ENCODE results near the gene ZNF454.

The ZNF454 gene

DNA sequence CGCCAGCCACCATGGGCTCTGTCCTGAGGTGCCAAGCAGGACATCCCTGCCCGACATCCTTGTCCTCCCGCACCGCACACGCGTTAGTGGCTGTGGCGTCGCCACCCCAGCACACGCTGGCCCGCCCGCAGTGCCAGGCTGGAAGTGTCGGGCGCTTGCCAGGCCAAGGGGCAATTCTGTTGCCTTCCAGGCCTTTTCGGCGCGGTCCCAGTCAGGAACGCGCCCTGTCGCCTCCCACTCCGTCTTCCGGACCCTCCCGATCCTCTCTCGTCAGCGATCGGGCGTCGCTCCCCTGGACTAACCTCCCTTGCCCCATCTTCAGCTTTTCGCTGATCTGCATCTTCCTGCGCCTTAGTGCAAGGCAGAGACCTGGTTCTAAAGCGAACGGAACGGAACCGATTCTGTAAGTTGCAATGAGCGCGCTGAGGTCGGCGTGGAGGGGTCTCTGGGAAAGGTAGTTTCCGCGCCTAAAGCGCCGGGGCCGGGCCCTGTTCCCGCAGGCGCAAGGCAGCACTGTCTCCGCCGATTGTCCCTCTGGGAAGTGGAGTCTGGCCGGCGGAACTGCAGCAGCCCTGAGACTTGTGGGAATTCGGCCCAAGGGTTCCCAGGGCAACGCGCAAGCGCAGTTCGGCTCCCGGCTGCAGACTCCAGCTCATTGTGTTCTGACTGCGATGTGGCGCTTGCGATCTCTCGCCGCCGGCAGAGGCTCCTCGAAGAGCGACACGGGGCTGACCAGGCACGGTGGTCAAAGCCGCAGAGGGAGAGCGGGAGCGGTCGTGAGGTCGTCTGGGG, at the start of gene ZNF454:
TSS of gene ZNF454 (plus strand) at position 630 of the 792 bp plus-strand sequence. CDS start 1,594 bp downstream, outside the sequence.
- DNase-seq: no peak

DNA sequence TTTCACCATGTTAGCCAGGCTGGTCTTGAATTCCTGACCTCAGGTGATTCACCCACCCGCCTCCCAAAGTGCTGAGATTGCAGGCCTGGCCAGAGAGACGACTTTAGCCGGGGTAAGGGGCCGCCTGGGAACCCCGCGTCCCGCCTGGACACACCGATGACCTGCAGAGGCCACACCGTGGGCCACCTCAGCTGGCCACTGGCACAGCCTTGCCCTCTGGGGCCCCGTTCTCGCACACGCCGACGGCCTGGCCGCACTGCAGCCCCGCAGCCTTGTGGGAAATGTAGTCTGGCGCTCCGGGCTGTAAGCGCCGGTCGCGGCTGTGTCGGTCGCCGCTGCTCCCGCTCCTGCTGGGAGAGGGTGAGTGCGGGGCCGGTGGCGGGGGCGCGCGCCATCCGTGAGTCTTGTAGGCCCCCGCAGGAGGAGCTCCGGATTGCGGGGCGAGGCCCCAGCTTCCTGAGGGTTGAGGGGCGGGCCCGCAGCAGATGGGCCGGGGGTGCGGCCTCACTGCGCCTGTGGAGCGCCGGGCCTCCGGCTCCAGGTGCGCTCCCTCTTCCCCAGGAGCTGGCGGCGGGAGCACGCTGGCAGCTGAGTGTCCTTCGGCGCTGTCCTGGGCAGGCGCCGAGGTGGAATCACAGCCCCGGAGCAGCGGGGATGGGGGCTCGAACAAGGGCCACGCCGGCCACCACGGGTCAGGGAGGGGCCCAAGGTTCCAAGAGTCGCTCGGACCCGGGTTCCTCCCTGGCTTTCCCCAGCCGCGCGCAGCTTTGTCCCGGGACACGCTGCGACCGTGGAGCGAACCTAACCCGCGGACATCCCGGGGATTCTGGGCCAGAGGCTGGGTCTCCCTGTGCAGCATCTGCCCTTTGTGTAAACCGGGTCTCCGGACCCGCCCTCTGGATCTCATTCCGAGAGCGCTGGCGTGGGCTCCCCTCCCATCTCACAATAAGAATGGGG, 45.1 kb upstream of the ZNF454 start, which contains the start of gene ZFP2:
TSS of gene ZFP2 (plus strand) at position 299 of the 957 bp plus-strand sequence. CDS start 35,401 bp downstream, outside the sequence.
- peak; percentile 25 for DNase-seq

DNA sequence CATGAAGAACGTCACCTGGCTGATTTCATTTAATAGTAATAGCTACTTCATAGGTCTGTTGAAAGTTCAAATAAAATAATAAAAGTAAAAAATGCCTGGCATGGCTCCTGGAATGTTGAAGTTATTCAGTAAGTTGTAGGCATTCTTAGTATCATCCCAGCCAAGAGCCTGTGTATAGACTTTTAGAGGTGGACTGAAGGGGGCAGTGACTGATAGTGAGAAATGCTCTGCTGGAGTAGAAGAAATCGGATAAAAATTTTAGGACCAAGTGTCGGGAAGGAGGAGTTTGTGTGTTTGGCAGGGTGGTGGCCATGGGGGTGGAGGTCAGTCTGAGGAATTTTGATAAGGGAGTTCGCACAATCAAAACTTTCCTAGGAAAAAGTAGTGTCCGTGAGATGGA, 41.7 kb upstream of the ZNF454 start:
- no peak for DNase-seq

DNA sequence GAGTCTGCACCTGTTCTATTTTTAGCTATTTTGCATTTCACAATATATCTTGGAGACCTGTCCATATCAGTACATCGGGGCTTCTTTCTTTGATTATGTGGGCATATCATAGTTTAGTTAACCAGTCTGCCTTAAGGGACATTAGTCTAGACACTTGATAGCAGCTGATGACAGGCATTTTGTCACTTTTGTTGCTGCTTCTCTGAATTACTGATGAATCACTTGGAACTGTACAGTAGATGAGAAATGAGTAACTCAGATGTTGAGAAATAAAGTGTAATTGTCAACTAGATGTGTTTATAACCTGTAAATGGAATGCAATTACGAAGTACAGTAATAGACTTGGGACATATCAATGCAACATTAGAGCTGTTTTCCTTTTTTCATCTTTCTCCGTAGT, 38.1 kb upstream of the ZNF454 start:
- no peak for DNase-seq

DNA sequence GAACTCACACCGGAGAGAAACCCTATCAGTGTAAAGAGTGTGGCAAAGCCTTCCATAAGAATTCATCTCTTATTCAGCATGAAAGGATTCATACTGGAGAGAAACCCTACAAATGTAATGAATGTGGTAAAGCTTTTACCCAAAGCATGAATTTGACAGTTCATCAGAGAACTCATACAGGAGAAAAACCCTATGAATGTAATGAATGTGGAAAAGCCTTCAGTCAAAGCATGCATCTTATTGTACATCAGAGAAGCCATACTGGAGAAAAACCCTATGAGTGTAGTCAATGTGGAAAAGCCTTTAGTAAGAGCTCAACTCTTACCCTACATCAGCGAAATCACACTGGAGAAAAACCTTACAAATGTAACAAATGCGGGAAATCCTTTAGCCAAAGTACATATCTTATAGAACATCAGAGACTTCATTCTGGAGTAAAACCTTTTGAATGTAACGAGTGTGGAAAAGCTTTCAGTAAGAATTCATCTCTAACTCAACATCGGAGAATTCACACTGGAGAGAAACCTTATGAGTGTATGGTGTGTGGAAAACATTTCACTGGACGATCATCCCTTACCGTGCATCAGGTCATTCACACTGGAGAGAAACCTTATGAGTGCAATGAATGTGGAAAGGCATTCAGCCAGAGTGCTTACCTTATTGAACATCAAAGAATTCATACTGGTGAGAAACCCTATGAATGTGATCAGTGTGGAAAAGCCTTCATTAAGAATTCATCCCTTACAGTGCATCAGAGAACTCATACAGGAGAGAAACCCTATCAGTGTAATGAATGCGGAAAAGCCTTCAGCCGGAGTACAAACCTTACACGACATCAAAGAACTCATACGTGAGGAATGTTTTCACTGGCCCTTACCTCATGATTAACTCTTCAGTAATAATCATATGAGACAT, 8.9 kb upstream of the ZNF454 start:
- no peak for DNase-seq

DNA sequence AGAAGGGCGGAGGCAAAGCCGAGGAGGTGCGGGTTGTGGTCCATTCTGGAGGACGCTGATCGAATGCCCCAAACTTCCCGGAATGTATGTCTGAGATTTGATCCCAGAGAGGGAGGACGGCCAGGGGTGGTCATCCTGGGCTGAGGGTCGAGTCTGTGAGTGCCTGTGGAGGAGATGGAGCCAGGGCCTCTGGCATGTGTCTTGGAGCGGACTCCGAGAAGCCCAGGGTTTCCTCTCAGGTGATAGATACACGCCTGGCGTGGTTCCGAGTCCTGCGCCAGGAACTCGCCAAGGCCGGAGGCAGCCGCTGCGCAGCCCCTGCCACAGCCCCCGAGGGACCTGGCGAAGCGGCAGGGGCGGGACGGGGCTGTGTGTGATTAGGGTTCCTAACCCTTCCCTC, 363 bp downstream of the ZNF454 start:
- DNase-seq: no peak

DNA sequence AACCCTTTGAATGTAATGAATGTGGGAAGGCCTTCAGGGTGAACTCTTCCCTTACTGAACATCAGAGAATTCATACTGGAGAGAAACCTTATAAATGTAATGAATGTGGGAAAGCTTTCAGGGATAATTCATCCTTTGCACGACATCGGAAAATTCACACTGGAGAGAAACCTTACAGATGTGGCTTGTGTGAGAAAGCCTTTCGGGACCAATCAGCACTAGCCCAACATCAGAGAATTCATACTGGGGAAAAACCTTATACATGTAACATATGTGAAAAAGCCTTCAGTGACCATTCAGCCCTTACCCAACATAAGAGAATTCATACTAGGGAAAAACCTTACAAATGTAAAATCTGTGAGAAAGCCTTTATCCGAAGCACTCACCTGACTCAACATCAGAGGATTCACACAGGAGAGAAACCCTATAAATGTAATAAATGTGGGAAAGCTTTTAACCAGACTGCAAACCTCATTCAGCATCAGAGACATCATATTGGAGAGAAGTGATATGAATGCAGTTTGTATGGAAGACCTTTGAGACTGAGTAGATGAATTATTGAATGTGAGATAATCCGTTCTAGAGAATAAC, 24.6 kb downstream of the ZNF454 start:
- no peak for DNase-seq

DNA sequence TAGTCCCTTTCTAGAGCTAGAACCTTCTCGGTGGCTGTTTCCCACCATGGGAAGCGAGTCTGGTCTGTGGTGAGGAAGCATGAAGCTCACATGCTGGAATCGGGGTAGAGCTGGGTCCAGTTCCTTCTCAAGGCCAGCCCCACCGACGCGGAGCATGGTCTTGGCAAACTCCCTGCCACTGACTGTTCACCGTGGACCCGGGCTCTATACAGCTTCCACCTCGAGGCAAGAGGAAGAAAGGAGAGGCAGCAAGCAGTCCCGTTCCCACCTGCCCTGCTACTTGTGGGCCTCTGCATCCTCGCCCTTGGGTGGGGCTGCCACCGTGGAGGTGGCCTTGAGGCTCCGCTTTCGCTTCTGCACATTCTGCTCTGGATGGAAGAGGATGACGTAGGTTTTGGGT, 40.4 kb downstream of the ZNF454 start:
- no peak for DNase-seq

DNA sequence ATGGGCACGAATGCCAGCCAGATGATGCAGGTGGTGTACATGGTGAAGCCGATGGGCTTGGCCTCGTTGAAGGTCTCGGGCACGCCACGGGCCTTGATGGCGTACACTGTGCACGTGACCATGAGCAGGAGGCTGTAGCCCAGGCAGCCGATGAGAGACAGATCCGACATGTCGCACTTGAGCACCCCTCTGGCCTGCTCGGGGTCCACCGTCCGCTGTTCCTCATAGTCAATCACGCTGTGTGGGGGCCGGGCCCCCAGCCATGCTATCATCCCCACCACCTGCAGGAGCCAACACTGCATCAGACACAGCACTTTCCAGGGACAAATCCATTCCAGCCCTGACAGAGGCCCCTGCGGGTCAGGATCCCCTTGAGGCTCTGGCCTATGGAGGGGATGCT, 41.9 kb downstream of the ZNF454 start:
- no peak for DNase-seq

DNA sequence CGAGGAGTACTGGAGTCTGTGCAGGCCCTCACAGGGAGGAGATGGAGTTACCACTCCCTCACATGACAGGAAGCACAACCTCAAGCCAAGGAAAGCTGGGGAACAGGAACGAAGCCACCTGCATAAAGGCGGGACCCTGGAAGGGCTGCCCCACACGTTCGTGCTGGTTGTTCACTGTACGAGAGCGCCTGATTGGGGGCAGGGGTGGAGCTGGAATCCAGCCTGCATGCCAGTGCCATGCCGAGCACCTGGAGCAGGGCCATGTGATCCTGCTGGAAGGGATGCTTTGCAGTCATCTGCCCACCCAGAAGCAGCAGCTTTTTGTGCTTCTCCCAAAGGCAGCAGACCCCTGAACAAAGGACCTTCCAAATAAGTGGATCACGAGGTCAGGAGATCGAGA, 42.7 kb downstream of the ZNF454 start:
- no peak for DNase-seq

DNA sequence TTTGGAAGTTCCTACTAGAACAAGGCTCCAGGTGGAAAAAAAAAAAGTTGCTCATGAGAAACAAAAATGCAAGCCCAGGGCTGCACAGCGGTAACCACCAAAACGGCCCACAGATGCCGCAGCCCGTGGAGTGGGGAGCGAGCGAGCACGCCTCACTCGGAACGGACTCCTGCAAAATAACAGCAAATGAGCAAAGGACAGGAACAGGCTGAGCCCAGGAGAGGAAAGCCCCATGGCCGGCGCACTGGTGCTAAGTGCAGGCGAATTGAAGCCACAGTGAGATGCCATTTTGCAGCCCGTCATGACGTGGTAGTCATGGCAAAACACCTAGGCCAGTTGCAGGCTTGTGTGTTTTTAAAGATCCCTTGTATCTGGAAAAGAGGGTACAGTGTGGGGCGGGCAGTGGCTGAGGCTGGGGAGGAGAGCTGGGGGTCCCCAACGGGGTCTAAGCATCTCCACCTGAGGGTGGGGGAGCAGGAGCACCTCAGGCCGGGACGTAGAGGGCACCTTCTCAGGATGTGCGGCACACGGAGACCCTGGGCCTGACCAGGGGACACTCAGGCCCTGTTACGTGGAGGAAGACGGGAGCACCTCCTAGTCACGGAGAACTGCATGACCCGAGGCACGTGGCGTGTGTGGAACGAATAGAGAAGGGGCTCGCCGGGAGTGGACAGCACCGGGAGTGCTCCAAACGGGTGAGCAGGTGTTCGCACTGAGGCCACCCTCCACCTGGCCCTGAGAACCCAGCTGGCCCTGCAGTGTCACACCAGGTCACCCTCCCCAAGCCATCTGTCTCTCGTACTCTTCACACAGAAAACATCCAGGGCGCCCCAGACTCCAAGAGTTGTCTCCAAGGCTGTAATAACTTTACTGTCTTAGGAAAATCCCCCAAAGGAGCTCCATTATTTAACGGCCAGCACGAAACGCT, 43.4 kb downstream of the ZNF454 start:
- DNase-seq: no peak

DNA sequence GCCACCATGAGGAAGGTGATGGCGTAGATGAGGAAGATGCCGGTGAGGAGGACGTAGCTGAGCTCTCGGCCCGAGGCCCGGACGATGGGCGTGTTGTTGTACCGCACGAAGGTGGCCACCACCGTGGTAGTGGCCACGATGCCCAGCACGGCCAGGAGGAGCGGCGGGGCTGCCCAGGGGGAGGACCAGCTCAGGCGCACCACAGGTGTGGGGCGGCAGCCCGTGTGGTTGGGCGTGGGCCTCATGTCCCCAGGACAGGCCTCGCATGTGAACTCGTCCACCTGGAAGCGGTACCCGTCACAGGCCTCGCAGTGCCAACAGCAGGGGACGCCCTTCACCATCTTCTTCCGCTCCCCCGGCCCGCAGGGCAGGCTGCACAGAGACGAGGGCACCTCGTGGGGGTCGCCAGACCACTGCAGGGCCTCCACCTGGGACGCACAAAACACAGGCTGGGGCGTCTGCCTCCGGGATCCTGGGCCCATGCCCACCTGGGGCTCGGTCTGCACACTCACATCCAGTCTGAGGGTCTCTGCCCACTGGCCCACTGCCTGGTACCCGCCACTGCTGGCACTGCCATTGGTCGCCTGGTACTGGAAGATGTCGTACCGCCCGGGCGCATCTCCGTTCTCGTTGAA, 45.4 kb downstream of the ZNF454 start:
- no peak for DNase-seq

DNA sequence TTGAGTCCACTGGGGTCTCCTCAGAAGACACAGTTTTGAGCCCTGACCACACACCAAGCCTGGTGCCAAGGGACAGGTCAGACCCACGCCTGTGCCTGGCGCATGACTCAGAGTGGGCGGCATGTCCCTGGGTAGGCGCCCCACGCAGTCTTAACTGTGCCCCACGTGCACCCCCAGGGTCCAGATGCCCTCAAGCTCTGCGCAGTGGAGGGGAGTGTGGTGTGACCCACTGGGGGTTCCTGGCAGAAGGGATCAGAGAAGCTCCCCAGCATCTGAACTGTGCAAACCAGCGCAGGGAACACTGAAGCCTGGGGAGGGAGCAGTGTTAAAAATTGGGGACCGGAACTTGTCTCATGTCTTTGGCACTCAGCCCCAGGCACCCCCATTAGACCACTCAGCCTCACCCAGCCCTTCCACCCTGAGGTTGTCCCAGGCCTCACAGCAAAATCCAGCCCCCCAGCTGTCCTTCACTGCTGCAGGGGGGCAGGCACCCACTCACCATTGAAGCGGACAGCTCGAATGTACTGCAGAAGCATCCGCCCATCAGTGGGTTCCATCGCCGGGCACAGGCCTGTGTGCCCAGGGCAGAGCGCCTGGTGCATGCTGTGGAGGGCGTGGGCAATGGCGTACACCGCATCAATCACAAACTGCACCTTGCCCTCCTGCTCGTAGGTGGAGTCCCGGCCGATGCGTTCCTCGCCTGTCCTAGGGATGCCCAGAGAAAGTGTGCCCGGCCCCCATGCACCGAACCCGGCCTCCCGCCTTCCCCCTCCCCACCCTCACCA, 47.6 kb downstream of the ZNF454 start:
- DNase-seq: no peak

DNA sequence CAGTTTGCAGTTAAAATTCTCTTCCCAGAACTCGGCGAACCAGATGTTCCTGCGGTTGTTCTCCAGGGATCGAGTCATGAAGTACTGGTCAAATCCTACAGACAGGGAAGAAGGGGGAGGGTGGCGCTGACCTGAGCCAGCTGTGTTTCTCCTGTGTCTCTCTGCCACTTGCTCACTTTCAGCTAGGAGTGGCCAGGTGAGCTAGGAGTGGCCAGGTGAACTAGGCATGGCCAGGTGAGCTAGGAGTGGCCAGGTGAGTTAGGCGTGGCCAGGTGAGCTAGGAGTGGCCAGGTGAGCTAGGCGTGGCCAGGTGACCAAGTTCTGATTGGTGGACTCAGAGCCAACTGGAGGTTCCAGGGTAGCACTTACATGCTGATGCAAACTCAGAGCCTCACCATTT, 48.3 kb downstream of the ZNF454 start:
- DNase-seq: no peak

DNA sequence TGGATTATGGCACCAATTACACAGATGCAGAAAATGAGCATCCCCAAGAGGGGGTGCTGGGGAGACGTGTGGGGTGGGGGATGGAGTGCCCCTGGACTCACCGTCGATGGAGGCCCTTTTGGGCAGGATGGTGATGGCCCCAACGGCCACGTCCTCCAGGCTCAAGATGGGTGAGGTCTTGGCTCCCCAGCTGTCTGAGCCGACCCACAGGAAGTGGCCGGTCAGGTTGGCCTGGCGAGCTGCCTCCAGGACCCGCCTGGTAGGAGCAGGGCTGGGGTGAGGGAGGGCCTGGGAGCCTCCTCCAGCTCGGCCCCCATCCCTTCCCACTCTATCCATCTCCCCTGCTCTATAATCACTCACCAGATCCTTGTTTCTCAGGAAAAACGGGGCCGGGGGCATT, 49.5 kb downstream of the ZNF454 start:
- DNase-seq: no peak

DNA sequence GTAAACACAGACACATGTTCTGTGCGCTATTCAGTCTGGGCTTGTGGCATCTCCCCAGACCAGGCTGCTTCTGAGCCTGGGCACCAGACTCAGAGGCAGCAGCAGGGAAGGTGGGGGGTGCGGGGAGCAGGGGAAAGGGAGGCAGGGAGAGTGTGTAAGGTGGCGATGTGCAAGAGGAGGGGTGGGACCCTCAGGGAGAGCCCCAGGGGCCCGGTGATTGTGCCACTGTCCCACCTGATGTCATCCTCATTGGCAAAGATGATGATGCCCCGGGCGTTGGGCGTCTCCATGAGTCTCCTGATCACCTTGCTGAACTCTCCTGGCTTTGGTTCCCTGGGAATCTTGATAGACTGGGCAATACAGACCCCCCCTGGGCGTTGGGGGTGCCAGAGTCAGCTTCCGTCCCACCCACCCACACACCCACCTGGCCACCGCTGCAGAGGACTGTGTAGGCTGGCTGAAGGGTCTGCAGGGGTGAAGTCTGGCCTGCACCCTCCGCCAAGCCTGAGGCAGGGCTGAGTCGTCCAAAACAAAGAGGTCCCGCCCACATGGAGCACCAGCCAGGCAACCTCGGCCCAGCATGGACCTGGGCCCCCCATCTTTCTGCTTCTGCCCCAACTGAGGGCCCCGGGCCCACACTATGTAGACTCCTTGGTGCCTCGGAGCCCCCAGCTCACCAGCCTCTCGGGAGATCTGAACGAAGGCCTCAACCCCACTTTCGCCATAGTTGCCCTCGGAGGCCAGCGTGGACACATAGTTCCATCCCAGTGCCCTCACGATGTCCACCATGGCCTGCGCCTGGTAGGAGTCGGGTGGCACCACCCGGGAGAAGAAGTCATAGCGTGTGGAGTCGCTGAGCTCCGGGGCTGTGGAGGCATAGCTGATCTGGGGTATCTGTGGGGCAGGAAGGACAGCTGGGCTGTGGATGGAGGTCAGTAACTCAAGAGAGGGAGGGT, 50.5 kb downstream of the ZNF454 start:
- no peak for DNase-seq

DNA sequence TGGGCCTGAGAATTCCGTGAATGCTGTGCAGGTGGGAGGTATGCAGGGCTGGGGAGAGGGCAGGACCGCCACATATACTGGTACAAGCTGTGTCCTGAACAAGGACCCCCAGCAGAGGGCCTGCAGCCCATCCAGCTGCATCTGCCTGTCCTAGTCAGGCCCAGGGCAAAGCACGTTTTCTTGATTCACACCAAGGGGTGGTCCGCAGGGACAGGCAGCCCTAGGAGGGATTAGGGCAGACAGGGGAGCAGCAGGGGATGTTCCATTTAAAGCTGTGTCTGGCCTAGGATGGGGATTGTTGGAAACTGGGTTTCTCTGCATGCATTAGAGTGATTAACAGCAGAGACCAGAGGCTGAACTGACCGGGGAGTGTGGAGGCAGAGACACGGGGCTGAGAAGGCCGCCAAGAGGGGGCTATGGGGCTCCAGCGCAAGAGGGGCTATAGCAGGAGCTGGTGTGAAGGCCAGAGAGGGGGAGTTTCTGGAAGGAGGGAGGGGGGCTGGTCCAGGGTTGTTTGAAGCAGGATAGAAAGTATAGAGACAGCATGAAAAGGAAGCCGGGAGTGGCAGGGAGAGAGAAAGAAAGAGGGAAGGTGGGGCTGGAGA, 51.4 kb downstream of the ZNF454 start:
- no peak for DNase-seq

DNA sequence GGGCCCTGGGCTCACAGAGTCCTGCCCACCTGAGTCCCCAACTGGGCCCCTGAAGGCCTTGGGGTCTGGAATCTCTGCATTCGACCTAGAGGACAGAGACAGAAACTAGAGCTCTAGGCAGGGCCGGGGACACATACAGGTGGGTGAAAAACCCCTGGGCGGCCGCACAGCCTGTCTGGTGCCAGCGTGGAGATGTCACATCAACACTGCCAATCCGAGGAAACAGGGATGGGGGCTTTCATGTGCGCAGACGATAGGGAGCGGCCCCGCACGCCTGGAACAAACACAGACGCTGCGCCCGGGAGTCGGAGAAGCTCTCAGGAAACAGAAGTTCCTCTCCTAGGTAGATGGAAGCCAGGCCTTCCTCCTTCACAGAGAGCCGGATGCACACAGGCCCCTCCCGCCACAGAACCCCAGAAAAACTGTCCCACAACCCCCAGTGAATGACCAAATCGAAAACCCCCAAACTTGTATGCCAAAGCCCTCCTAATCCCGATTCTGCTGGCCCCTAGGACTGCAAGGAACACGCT, 52.3 kb downstream of the ZNF454 start:
- no peak for DNase-seq

Measured in activated CD4-positive, alpha-beta T cell treated with anti-CD3 and anti-CD28 coated beads, Interleukin-10, Interleukin-2, amounts not matched to agents 100 ng/mL and 50 ng/mL, durations not matched to agents 16 hours and 8 hours (primary cell).